OCI-LY7 (cell line): ENCODE results near the gene ZNF750. TPM values are rescaled to one million over a fixed set of nuclear protein-coding genes. Genes with fewer than 3 reads are reported as not detected.

Source experiments
- BruUV-seq: library from RNA; stranded (reverse); fragments of 400-500 nt; replicated peaks from 2 replicates; lab custom pipeline; 2021; lab: Mats Ljungman, UMichigan
- CTCF ChIA-PET: fragments of 300-600 bp; sonication (Branson Sonifier 250); formaldehyde crosslinking; loops from one replicate; lab custom pipeline; 2022; ENCODE audit warnings: antibody characterized with exemption; ENCODE audit not compliant: unreplicated experiment; lab: Charles Lee
- POLR2A ChIA-PET: fragments of 300-600 bp; sonication (Branson Sonifier 250); formaldehyde crosslinking; loops from one replicate; lab custom pipeline; 2022; ENCODE audit warnings: antibody characterized with exemption; lab: Charles Lee
- DNase-seq: peaks from one replicate; pipeline ENCODE4 v3.0.0-alpha.2; 2015; ENCODE audit warnings: low spot score
- H2AFZ ChIP-seq: fragments of 200-600 bp; sonication (generic), shearing (Covaris generic); 2 replicates; pipeline ENCODE4 v1.6.1; 2014; ENCODE audit warnings: mild to moderate bottlenecking, antibody characterized with exemption, low read length, moderate library complexity
- H3K27ac ChIP-seq: fragments of 200-600 bp; sonication (generic); 2 replicates; pipeline ENCODE4 v1.5.1; 2014; ENCODE audit warnings: mixed run types, low read depth, mild to moderate bottlenecking, moderate library complexity, low read length, inconsistent platforms; ENCODE audit not compliant: poor library complexity, severe bottlenecking
- H3K36me3 ChIP-seq: fragments of 200-600 bp; sonication (generic); 2 replicates; pipeline ENCODE4 v1.6.1; 2014; ENCODE audit warnings: mild to moderate bottlenecking, antibody characterized with exemption, low read length, moderate library complexity, mixed read lengths; ENCODE audit not compliant: insufficient read depth
- H3K4me1 ChIP-seq: fragments of 200-600 bp; sonication (generic); 2 replicates; pipeline ENCODE4 v1.5.1; 2014; ENCODE audit warnings: mild to moderate bottlenecking, low read length; ENCODE audit not compliant: insufficient read depth, poor library complexity, severe bottlenecking
- H3K4me2 ChIP-seq: fragments of 200-600 bp; sonication (generic); 2 replicates; pipeline ENCODE4 v1.6.1; 2014; ENCODE audit warnings: mild to moderate bottlenecking, low read length
- H3K4me3 ChIP-seq: fragments of 200-600 bp; sonication (generic); 2 replicates; pipeline ENCODE4 v1.5.1; 2014; ENCODE audit warnings: mild to moderate bottlenecking, low read depth, low read length; ENCODE audit not compliant: poor library complexity, severe bottlenecking
- H3K79me2 ChIP-seq: fragments of 200-600 bp; sonication (generic); 2 replicates; pipeline ENCODE4 v1.6.1; 2016; ENCODE audit warnings: low read depth, mild to moderate bottlenecking, low read length, moderate library complexity, mixed read lengths; ENCODE audit not compliant: insufficient read depth
- H3K9me2 ChIP-seq: fragments of 200-600 bp; sonication (generic); 2 replicates; pipeline ENCODE4 v1.6.1; 2016; ENCODE audit warnings: mild to moderate bottlenecking, low read length, mixed read lengths; ENCODE audit not compliant: insufficient read depth
- H3K9me3 ChIP-seq: fragments of 200-600 bp; sonication (generic); 2 replicates; pipeline ENCODE4 v1.6.1; 2014; ENCODE audit warnings: mild to moderate bottlenecking, mixed run types, low read length, mixed read lengths
- H4K20me1 ChIP-seq: fragments of 200-600 bp; sonication (generic); 2 replicates; pipeline ENCODE4 v1.6.1; 2014; ENCODE audit warnings: mild to moderate bottlenecking, antibody characterized with exemption, low read length, moderate library complexity, mixed read lengths; ENCODE audit not compliant: insufficient read depth
- CTCF ChIP-seq: fragments of 200-600 bp; sonication (generic); conservative IDR thresholded peaks from 2 replicates; pipeline ENCODE4 v1.5.1; 2014; ENCODE audit warnings: mild to moderate bottlenecking, antibody characterized with exemption, low read length, moderate library complexity, mixed read lengths
- EZH2phosphoT487 ChIP-seq: fragments of 200-600 bp; sonication (generic); IDR thresholded peaks from 2 replicates; pipeline ENCODE4 v1.6.1; 2018; ENCODE audit warnings: low read depth, borderline replicate concordance, mild to moderate bottlenecking, mixed run types, antibody characterized with exemption, low read length, moderate library complexity, mixed read lengths
- intact Hi-C: fragments of 100-400 bp; cut with micrococcal nuclease; formaldehyde crosslinking; loops from one replicate; pipeline ENCODE4 v1.10.0; 2022; ENCODE audit not compliant: unreplicated experiment
- total RNA-seq, 2 experiments: library from RNA; depleted of rRNA in 1 of 2; stranded (reverse); fragments of >200 nt in 1 of 2; shearing (Covaris generic) in 1 of 2; gene quantifications; 2 replicates each; pipeline ENCODE4 v1.2.3, GENCODE V29; 2014 to 2022

The ZNF750 gene
- total RNA-seq, 2 experiments from 2014 or later, result not detected

- CTCF ChIA-PET, result no interaction called here
- no peak overlapping the region for H3K27ac ChIP-seq
- no peaks in the 10 kb centered on the region for H3K9me2 ChIP-seq
- no peak for DNase-seq
- no peak overlapping the region for H2AFZ ChIP-seq
- no peaks in the 10 kb centered on the region for H4K20me1 ChIP-seq
- no TSS peak for BruUV-seq
- no peaks in the 10 kb centered on the region for H3K4me1 ChIP-seq
- POLR2A ChIA-PET, result interaction anchor here (1.1 kb wide), 1 partner anchor 14 kb away, joined by 6 read pairs; no protein-coding TSS in a partner anchor
- H3K4me3 ChIP-seq, result no peak overlapping the region
- H3K4me2 ChIP-seq, result no peak overlapping the region
- no peak for TF ChIP-seq CTCF
- TF ChIP-seq EZH2phosphoT487, result no peak
- H3K9me3 ChIP-seq, result no peaks in the 10 kb centered on the region
- H3K36me3 ChIP-seq, result peaks cover 47% of the 10 kb centered on the region
- intact Hi-C loops, result no loop called here
- H3K79me2 ChIP-seq, result no peaks in the 10 kb centered on the region
Measured at GRCh38 chr17:82828875-82829487, 10.8 kb downstream of the ZNF750 start.

- H3K4me2 ChIP-seq, result no peak overlapping the region
- ChIA-PET CTCF (interaction anchor here (0.7 kb wide), 1 partner anchor 8 kb away, joined by 3 read pairs; no protein-coding TSS in a partner anchor), POLR2A (no interaction called here)
- no peak for DNase-seq
- no peak overlapping the region for H3K27ac ChIP-seq
- peaks cover 57% of the 10 kb centered on the region for H3K36me3 ChIP-seq
- TF ChIP-seq CTCF, result no peak
- no peak for TF ChIP-seq EZH2phosphoT487
- no peak overlapping the region for H3K4me3 ChIP-seq
- no peaks in the 10 kb centered on the region for H4K20me1 ChIP-seq
- no peak overlapping the region for H2AFZ ChIP-seq
- H3K4me1 ChIP-seq, result no peaks in the 10 kb centered on the region
- intact Hi-C loops, result no loop called here
- no TSS peak for BruUV-seq
- H3K79me2 ChIP-seq, result no peaks in the 10 kb centered on the region
- H3K9me3 ChIP-seq, result no peaks in the 10 kb centered on the region
- H3K9me2 ChIP-seq, result no peaks in the 10 kb centered on the region
Measured at GRCh38 chr17:82826956-82827355, 12.9 kb downstream of the ZNF750 start.

- DNase-seq, result no peak
- CTCF ChIA-PET, result interaction anchor here (0.7 kb wide), 1 partner anchor 9 kb away, joined by 3 read pairs; no protein-coding TSS in a partner anchor
- Histone ChIP-seq H3K79me2 (no peaks in the 10 kb centered on the region), H3K27ac (no peak overlapping the region), H4K20me1 (no peaks in the 10 kb centered on the region), H2AFZ (no peak overlapping the region), H3K9me2 (no peaks in the 10 kb centered on the region), H3K9me3 (no peaks in the 10 kb centered on the region), H3K36me3 (peaks cover 57% of the 10 kb centered on the region), H3K4me2 (no peak overlapping the region), H3K4me3 (no peak overlapping the region), H3K4me1 (no peaks in the 10 kb centered on the region)
- intact Hi-C loops, result no loop called here
- TF ChIP-seq CTCF (no peak), EZH2phosphoT487 (no peak)
- BruUV-seq, result no TSS peak
- POLR2A ChIA-PET, result no interaction called here
Measured at GRCh38 chr17:82826211-82826610, 13.6 kb downstream of the ZNF750 start.
